WI38 (cell line): ENCODE measurements around the gene PAPPA.

Experiments used
- H3K4me3 ChIP-seq: 2 replicates; pipeline ENCODE4 v1.5.1; 2011; ENCODE audit warnings: low read depth, mild to moderate bottlenecking, control low read depth, low read length
- CTCF ChIP-seq: IDR thresholded peaks from 2 replicates; pipeline ENCODE4 v1.5.1; 2012; ENCODE audit warnings: low read depth, mild to moderate bottlenecking, control low read depth, low read length

Gene PAPPA

GRCh38 chr9:116362493-116362892 is 208.9 kb downstream of the PAPPA start:
- no peak overlapping the region for H3K4me3 ChIP-seq
- TF ChIP-seq CTCF, result no peak

GRCh38 chr9:116365056-116365471 is 211.5 kb downstream of the PAPPA start:
- TF ChIP-seq CTCF, result no peak
- no peak overlapping the region for H3K4me3 ChIP-seq

GRCh38 chr9:116366241-116366640 is 212.7 kb downstream of the PAPPA start:
- TF ChIP-seq CTCF, result no peak
- no peak overlapping the region for H3K4me3 ChIP-seq

- TF ChIP-seq CTCF, result no peak
- no peak overlapping the region for H3K4me3 ChIP-seq
Observed at GRCh38 chr9:116368680-116369079, 215.1 kb downstream of the PAPPA start.

- H3K4me3 ChIP-seq, result no peak overlapping the region
- no peak for TF ChIP-seq CTCF
Observed at GRCh38 chr9:116369706-116370105, 216.1 kb downstream of the PAPPA start.

- no peak for TF ChIP-seq CTCF
- no peak overlapping the region for H3K4me3 ChIP-seq
Observed at GRCh38 chr9:116370556-116370955, 217.0 kb downstream of the PAPPA start.

GRCh38 chr9:116372081-116372673 is 218.6 kb downstream of the PAPPA start:
- TF ChIP-seq CTCF, result no peak
- no peak overlapping the region for H3K4me3 ChIP-seq
